Measurements from ENCODE around the gene ZNF816.

DNA sequence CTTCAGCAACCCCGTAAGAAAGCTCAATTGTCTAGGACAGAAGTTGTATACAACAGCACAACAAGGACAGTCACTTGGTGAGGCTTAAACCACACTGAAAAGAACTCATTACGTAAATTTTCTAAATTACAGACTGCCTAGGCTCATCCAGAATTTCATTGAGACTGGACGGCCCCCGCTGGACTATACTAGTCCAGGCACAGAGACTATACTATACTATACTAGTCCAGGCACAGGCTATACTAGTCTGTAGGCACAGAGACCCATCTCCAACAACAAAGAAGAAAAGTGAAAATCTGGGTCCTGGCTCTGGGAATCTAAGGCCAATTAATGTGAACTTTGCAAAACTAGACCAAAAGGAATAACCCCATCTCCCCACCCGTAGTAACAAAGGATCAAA, 700 bp downstream of the ZNF816 start:
- TF ChIP-seq, protein P1, sequence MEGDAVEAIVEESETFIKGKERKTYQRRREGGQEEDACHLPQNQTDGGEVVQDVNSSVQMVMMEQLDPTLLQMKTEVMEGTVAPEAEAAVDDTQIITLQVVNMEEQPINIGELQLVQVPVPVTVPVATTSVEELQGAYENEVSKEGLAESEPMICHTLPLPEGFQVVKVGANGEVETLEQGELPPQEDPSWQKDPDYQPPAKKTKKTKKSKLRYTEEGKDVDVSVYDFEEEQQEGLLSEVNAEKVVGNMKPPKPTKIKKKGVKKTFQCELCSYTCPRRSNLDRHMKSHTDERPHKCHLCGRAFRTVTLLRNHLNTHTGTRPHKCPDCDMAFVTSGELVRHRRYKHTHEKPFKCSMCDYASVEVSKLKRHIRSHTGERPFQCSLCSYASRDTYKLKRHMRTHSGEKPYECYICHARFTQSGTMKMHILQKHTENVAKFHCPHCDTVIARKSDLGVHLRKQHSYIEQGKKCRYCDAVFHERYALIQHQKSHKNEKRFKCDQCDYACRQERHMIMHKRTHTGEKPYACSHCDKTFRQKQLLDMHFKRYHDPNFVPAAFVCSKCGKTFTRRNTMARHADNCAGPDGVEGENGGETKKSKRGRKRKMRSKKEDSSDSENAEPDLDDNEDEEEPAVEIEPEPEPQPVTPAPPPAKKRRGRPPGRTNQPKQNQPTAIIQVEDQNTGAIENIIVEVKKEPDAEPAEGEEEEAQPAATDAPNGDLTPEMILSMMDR (IDR thresholded peaks at IDR 0.05) = no peak
- TF ChIP-seq POLR2AphosphoS5 (IDR thresholded peaks at IDR 0.05) (no peak), POLR2A (IDR thresholded peaks at IDR 0.05) (no peak)

All from sigmoid colon (tissue), 4 donors.